Adrenal gland (tissue), 12 donors: ENCODE data around the gene MKLN1. TPM values are rescaled to one million over a fixed set of nuclear protein-coding genes. Genes with fewer than 3 reads are reported as not detected.

Experiments
- DNase-seq, 7 donors: peaks; one replicate each; pipeline ENCODE4 v3.0.0-alpha.2; 2019 to 2020
- H3K27ac ChIP-seq, 5 donors: fragments of 200-600 bp; sonication (generic) in 4 of 5; 1 replicate in 3 of 5; 2 replicates in 2 of 5; pipeline versions ENCODE4 v1.5.1 to v1.8.0; 2016 to 2020; ENCODE audit warnings: mild to moderate bottlenecking in 1 of 5
- H3K27me3 ChIP-seq: fragments of 200-600 bp; 2 replicates; pipeline ENCODE4 v1.8.0; 2021
- H3K36me3 ChIP-seq, 2 donors: fragments of 200-600 bp; replicated peaks in 1 of 2; 1 replicate in 1 of 2; 2 replicates in 1 of 2; pipeline versions ENCODE4 v1.5.1 to v1.8.0; 2018 to 2022
- H3K4me1 ChIP-seq, 2 donors: fragments of 200-600 bp; replicated peaks in 1 of 2; 1 replicate in 1 of 2; 2 replicates in 1 of 2; pipeline versions ENCODE4 v1.5.1 to v1.8.0; 2018 to 2021
- H3K4me3 ChIP-seq, 4 donors: fragments of 200-600 bp; sonication (generic) in 3 of 4; one replicate each; pipeline ENCODE4 v1.5.1; 2016 to 2018
- H3K9me3 ChIP-seq, 3 donors: fragments of 200-600 bp; sonication (generic) in 1 of 3; replicated peaks in 1 of 3; 1 replicate in 2 of 3; 2 replicates in 1 of 3; pipeline versions ENCODE4 v1.5.1 to v1.8.0; 2016 to 2021
- POLR2A ChIP-seq, 2 donors: fragments of 450-650 bp; IDR thresholded peaks; one replicate each; pipeline ENCODE4 v1.6.1; 2017; ENCODE audit warnings: antibody characterized with exemption in 2 of 2, mild to moderate bottlenecking in 2 of 2, moderate library complexity in 1 of 2
- WGBS, 4 donors: extraction: QIAGEN DNeasy Blood & Tissue Kit in 2 of 4; methylation state at CpG; one replicate each; pipeline versions ENCODE4 v1.1.5 to v1.1.7; 2013 to 2017; 5-methylcytosine and 5-hydroxymethylcytosine counted together
- intact Hi-C, 2 donors: fragments of 100-400 bp; cut with DNase I; formaldehyde crosslinking; loops; one replicate each; pipeline versions ENCODE4 v1.14.1 to v1.15.0; 2022 to 2023
- polyA plus RNA-seq, 3 donors: library from polyadenylated mRNA; stranded (reverse); fragments of 200-250 nt in 2 of 3; fragments of 350-450 nt in 1 of 3; fragmentation: Illumina TruSeq in 1 of 3; extraction: RNeasy Lipid Tissue Mini Kit (QIAGEN cat#74804) in 1 of 3; gene quantifications; one replicate each; pipeline ENCODE4 v1.2.3, GENCODE V29; 2013 to 2014
- total RNA-seq, 9 donors: library from RNA; depleted of rRNA in 4 of 9; stranded (reverse); fragments of >200 nt in 4 of 9; fragments of 120-200 nt in 1 of 9; fragmentation: NEBNext Ultra II Directional in 1 of 9; extraction: Animal tissue kit (Norgen Biotek cat#: 25700) in 1 of 9; gene quantifications; one replicate each; pipeline versions ENCODE4 v1.1.0 to v1.2.4, GENCODE V29; 2013 to 2023
- TF ChIP-seq, protein P1 (sequence below), 6 experiments: fragments of 450-650 bp in 4 of 6; fragments of 200-600 bp in 2 of 6; sonication (generic) in 1 of 6; IDR thresholded peaks; 1 replicate in 5 of 6; 2 replicates in 1 of 6; pipeline versions ENCODE4 v1.5.1 to v1.8.0; 2016 to 2021; ENCODE audit warnings: antibody characterized with exemption in 6 of 6, mild to moderate bottlenecking in 2 of 6, moderate library complexity in 1 of 6
- donor health status: healthy with polysubstance abuse.
- donor health status: Bipolar disorder and iron deficiency.
- donor health status: DM: yes; HTN: yes; CAD: no.
- donor health status: DM: no; HTN: no; CAD: no.
- donor health status: DM: no; HTN: no; CAD: no.
- donor health status: DM: yes; HTN: yes; CAD: no.

The MKLN1 gene
- total and polyA plus RNA-seq, 12 donors, result 20.7 to 81.2 (median 55.2) TPM

DNA sequence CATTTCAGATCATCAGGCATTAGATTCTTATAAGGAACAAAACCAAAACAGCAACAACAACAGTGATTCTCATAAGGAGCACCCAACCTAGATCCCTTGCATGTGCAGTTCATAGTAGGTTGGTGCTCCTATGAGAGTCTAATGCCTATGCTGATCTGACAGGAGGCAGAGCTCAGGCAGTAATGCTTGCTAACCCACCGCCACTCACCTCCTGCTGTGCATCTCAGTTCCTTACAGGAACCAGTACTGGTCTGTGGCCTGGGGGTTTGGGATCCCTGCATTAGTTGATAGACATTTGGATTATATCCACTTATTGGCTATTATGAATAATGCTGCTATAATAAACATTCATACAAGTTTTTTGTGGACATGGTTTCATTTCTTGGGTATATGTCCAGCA, 14.0 kb downstream of the MKLN1 start:
- peaks cover 0 to 9% of the 10 kb centered on the region in 2 donors for H3K4me1 ChIP-seq
- no peak overlapping the region for H3K27ac ChIP-seq
- H3K9me3 ChIP-seq, result peaks cover 0 to 10% (median 0%) of the 10 kb centered on the region in 3 donors
- intact Hi-C loops, result no loop called here
- TF ChIP-seq, protein P1, sequence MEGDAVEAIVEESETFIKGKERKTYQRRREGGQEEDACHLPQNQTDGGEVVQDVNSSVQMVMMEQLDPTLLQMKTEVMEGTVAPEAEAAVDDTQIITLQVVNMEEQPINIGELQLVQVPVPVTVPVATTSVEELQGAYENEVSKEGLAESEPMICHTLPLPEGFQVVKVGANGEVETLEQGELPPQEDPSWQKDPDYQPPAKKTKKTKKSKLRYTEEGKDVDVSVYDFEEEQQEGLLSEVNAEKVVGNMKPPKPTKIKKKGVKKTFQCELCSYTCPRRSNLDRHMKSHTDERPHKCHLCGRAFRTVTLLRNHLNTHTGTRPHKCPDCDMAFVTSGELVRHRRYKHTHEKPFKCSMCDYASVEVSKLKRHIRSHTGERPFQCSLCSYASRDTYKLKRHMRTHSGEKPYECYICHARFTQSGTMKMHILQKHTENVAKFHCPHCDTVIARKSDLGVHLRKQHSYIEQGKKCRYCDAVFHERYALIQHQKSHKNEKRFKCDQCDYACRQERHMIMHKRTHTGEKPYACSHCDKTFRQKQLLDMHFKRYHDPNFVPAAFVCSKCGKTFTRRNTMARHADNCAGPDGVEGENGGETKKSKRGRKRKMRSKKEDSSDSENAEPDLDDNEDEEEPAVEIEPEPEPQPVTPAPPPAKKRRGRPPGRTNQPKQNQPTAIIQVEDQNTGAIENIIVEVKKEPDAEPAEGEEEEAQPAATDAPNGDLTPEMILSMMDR (IDR thresholded peaks at IDR 0.05), result no peak
- TF ChIP-seq POLR2A (IDR thresholded peaks at IDR 0.05), result no peak
- 96 to 100% (median 99%) methylated on average over 1 of the region's 1 CpG for WGBS, 4 donors
- no peak overlapping the region for H3K4me3 ChIP-seq
- no peak for DNase-seq
- no peaks in the 10 kb centered on the region for H3K36me3 ChIP-seq
- no peaks in the 10 kb centered on the region for H3K27me3 ChIP-seq

DNA sequence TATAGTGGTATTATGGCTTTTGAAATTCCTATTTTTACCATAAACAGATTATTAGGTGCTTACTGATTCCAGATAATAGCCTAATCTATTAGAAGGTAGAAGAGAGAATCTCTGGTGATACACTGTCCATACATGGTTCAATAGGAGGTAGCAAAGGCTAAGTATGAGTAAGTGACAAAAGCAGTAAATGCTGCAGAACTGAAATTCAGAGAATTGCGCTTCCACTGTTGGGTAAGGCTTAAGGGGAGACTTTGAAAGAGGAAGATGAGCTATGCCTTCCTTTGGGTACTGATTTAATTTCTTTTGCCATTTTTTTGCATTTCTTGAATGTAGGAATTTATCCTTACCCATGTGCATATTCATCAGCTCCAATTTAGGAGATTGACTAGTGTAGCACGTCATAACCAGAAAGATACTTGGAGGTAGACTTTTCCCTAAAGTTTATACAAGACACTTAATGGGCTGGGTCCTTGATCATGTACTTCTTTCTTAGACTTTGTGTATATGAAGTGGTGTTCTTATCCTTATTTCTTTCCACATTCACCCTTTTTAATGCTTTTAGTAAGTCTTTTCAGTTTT, 15.3 kb downstream of the MKLN1 start:
- 80 to 83% (median 82%) methylated on average over 2 of the region's 2 CpGs for WGBS, 4 donors
- H3K36me3 ChIP-seq, result no peaks in the 10 kb centered on the region
- intact Hi-C loops, result no loop called here
- no peak overlapping the region for H3K4me3 ChIP-seq
- H3K27ac ChIP-seq, result no peak overlapping the region
- peaks cover 0 to 21% of the 10 kb centered on the region in 2 donors for H3K4me1 ChIP-seq
- no peak for TF ChIP-seq POLR2A (IDR thresholded peaks at IDR 0.05)
- TF ChIP-seq, protein P1 (IDR thresholded peaks at IDR 0.05), result no peak
- no peaks in the 10 kb centered on the region for H3K27me3 ChIP-seq
- no peaks in the 10 kb centered on the region for H3K9me3 ChIP-seq
- no peak for DNase-seq

DNA sequence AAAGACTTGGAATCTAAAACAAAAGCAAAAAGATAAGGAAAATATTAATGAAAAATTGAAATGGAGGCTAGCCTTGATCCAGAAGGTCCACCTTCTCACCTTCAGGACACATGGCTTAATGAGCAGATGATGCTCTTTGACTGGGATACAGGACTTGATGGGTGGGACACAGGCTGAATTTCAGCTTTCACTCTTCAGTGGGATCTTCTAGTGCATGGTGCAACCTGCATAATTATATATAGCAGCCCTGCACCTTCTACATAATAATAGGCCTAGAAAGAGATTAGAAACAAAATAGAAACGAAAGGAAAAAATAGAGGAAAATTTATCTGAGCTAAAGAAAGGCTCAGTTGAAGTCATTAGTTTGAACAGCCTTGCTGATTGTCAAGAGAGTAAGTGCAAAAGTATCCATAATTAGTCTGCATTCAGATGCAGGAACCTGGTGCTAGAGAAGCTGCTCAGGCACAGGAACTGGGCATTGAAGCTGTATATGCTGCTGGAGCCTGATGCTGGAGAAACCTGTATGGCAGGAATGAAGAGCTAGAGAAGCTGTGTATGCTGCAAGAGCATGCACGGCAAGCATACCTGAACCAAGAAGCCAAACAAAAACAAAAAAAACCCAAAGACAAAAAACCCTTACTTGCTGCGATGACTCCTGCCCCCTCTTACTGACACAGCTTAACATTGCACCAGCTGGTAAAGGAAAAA, 19.4 kb downstream of the MKLN1 start:
- no peaks in the 10 kb centered on the region for H3K27me3 ChIP-seq
- H3K4me1 ChIP-seq, result peaks cover 0 to 23% of the 10 kb centered on the region in 2 donors
- TF ChIP-seq, protein P1 (IDR thresholded peaks at IDR 0.05), result no peak
- TF ChIP-seq POLR2A (IDR thresholded peaks at IDR 0.05), result no peak
- no peak overlapping the region for H3K4me3 ChIP-seq
- H3K27ac ChIP-seq, result no peak overlapping the region
- WGBS, 4 donors, result 57 to 73% (median 70%) methylated on average over 3 of the region's 3 CpGs
- peaks cover 0 to under 1% (median 0%) of the 10 kb centered on the region in 3 donors for H3K9me3 ChIP-seq
- DNase-seq, result no peak
- no peaks in the 10 kb centered on the region for H3K36me3 ChIP-seq
- intact Hi-C loops, result no loop called here

DNA sequence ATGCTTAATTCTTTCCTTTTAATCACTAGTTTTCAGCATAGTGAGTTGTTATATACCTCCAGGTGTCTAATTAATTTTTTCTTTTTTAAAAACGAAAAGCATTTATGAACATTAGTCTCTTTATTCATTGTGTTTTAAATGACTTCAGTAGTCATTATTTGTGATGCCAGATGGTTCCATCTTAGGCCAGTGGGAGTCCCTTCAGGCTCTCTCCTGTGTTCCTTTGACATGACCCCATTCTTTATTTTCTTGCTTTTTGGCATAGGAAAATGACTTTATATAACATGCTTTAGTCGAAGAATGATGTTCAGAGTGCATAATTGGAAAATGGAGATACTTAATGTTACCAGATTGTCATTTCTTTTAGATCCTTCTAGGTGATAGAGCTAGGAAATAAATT, 24.4 kb downstream of the MKLN1 start:
- peaks cover 8 to 59% of the 10 kb centered on the region in 2 donors for H3K4me1 ChIP-seq
- WGBS, 4 donors, result 71 to 87% (median 75%) methylated on average over 2 of the region's 2 CpGs
- no peaks in the 10 kb centered on the region for H3K36me3 ChIP-seq
- no peak overlapping the region for H3K27ac ChIP-seq
- no peak for DNase-seq
- no peak for TF ChIP-seq POLR2A (IDR thresholded peaks at IDR 0.05)
- TF ChIP-seq, protein P1 (IDR thresholded peaks at IDR 0.05), result no peak
- intact Hi-C loops, result no loop called here
- H3K4me3 ChIP-seq, result no peak overlapping the region
- H3K27me3 ChIP-seq, result no peaks in the 10 kb centered on the region
- H3K9me3 ChIP-seq, result peaks cover 0 to 5% (median 0%) of the 10 kb centered on the region in 3 donors
